ENCODE data around the gene CYB561D2. TPM values are rescaled to one million over a fixed set of nuclear protein-coding genes. Genes with fewer than 3 reads are reported as not detected.

CYB561D2 gene
- total and polyA plus RNA-seq, 2 of the 13 experiments (the other 11 are each of a cell fraction or from before 2014, with no cell fraction given): 11.1 to 17.2 TPM

GRCh38 chr3:50324351-50325112 lies 26.1 kb upstream of the CYB561D2 start (continued):
- TF ChIP-seq PAWR (CRISPR knock-in tag; IDR thresholded peaks at IDR 0.05; ENCODE audit: borderline replicate concordance): no peak
- peak; percentile 82; the same call in 1 of the 2 replicates for TF ChIP-seq MEIS1 (CRISPR knock-in tag; IDR thresholded peaks at IDR 0.05; ENCODE audit: borderline replicate concordance)
- TF ChIP-seq KLF9 (CRISPR knock-in tag; IDR thresholded peaks at IDR 0.05; ENCODE audit: low read depth): no peak
- TF ChIP-seq FOSL2 (CRISPR knock-in tag; IDR thresholded peaks at IDR 0.05): no peak
- TF ChIP-seq ZNF543 (CRISPR knock-in tag; IDR thresholded peaks at IDR 0.05): no peak
- TF ChIP-seq BCLAF1 (IDR thresholded peaks at IDR 0.05): no peak
- TF ChIP-seq CBFB (CRISPR knock-in tag; IDR thresholded peaks at IDR 0.05): no peak
- no peak for TF ChIP-seq SMAD9 (CRISPR knock-in tag; IDR thresholded peaks at IDR 0.05)
- no peak for TF ChIP-seq PITX1 (CRISPR knock-in tag; IDR thresholded peaks at IDR 0.05)
- TF ChIP-seq SATB2 (CRISPR knock-in tag; IDR thresholded peaks at IDR 0.05): no peak
- TF ChIP-seq ZNF577 (CRISPR knock-in tag; IDR thresholded peaks at IDR 0.05; ENCODE audit: borderline replicate concordance, low read depth): no peak
- no peak for TF ChIP-seq FOXA1 (IDR thresholded peaks at IDR 0.05)
- peak; percentile 13; the same call in 1 of the 2 replicates for TF ChIP-seq FOXA1 (CRISPR knock-in tag; IDR thresholded peaks at IDR 0.05)
- TF ChIP-seq ZNF407 (CRISPR knock-in tag; IDR thresholded peaks at IDR 0.05; ENCODE audit: not compliant biosample characterization): peak; percentile 37
- no peak for TF ChIP-seq KAT7 (CRISPR knock-in tag; IDR thresholded peaks at IDR 0.05; ENCODE audit: borderline replicate concordance)
- TF ChIP-seq ZNF253 (CRISPR knock-in tag; IDR thresholded peaks at IDR 0.05; ENCODE audit: borderline replicate concordance): no peak
- TF ChIP-seq GLI4 (CRISPR knock-in tag; IDR thresholded peaks at IDR 0.05; ENCODE audit: borderline replicate concordance): no peak
- no peak for TF ChIP-seq ZFP41 (CRISPR knock-in tag; IDR thresholded peaks at IDR 0.05; ENCODE audit: borderline replicate concordance)
- no peak for TF ChIP-seq ZNF761 (CRISPR knock-in tag; conservative IDR thresholded peaks at IDR 0.05)
- peak; percentile 53; the same call in 1 of the 2 replicates for TF ChIP-seq NFKB2 (CRISPR knock-in tag; IDR thresholded peaks at IDR 0.05; ENCODE audit: borderline replicate concordance)
- no peak for TF ChIP-seq DNMT1 (CRISPR knock-in tag; IDR thresholded peaks at IDR 0.05)
